ENCODE data around the gene ZNF174.

Gene ZNF174

DNA sequence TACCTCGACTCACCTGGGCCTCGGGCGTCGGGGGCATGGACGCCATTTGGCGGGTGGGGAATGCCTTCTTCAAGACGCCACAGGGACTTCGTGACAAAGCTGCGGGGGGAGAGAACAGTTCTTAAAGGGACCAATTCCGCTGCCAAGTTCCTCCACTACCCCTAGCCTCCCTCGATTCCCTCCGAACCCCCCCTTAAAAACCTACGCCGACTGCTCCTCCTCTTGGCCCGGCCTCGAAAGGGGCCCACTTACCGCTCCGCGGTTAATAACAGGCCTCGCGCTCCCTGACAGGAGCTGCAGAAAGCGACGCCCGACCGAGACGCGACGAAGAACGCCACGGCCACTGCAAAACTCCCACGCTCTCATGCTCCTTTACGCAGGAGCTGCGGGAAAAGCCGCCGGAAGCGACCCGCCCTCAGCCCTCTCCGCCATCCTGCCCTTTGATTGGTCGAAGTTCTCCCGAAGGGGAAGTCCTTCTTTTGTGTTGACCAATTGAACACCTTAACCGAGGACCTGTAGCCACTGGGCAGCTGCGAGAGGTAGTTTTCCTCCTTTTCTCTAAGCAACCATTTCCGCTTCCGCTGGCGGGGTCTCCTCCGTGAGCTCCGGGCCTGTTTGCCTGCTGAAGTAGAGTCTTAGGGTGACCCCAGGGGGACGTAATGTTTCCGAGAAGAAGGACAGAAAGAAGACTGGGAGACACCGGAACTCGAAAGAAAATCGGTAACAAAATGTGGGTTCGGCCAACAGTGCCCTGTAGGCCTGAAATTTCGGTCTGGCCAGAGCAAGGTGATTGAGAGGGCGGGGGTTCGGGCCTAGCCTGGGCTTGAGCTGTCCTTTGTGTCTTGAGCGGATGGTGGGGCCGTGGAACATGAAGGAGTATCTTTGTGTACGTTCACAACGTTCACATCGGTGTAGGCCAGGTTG, 42.4 kb downstream of the ZNF174 start, which contains the start of the genes NAA60 and ZNF597:
Gene NAA60 (plus strand): TSS at position 573 of the 924 bp plus-strand sequence. CDS start 32,548 bp downstream, outside the sequence.
Gene ZNF597 (minus strand): TSS at position 397 of the 924 bp plus-strand sequence. CDS start 351 bp downstream, at position 46.
- DNase-seq = peak; percentile 88 to 96 (median 94)

- peak in 1 of 3 experiments; percentile 47 for DNase-seq
These were observed 43.0 kb downstream of the ZNF174 start for GRCh38 chr16:3444032-3444388.

DNA sequence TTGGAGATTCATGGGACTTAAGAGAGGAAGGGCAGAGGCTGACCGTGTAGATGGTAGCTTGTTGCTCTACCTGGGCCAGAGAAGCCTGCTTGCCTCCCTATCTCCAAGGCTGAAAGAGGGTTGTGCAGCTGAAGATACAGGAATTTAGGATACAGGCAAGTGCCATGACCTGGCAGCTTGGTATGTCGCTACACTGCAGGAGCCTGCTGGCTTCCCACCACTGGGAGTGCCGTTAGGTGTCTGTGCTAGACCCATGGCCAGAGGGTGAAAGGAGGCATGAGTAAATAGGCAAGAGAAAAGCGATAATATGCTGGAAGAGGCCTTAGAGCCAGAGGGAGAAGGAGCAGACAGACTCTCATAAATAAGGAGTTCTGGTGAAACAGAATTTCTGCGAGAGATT, 53.1 kb downstream of the ZNF174 start:
- no peak for DNase-seq

- no peak for DNase-seq
These were observed 53.7 kb downstream of the ZNF174 start for GRCh38 chr16:3454631-3455147.

DNA sequence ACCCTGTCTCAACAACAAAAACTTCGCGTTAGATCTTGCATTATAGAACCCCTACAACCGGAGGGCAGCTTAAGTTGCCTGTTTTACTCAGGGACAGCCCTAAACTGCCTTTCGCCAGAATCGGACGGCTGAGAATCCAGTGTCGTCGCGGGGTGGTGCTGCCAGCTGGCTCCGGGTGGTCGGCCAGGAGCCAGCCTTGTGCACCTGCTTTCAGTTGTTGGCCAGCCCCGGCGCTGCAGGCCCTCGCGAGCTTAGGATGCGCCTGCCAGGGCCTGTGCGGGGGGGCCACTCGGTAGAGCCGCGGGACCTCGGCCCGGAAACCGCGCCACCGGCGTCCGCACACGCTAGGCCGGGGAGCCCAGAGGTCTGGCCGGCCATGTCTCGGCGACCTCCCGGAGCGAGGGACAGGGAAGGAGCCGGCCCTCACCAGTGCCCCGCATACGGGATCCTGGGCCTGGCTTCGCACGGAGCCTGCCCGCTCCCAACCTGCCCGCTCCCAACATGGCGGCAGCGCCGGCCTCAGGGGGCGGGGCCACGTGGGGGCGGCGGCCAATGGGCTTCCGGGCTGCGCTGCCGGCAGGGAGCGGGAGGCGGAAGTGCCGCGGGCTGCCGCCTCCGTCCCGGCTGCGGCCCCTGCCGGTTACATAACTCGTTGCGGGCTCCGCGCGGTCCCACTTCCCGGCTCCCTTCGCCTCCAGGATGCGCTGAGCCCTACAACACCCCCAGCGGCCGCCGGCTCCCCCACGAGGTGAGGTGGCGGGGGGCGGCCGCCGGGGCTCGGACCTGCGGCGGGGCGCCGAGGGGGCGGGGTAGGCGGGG, 56.6 kb downstream of the ZNF174 start:
- DNase-seq = peak; percentile 96 to 98 (median 96)

- peak in 2 of 3 experiments; percentile 47 to 52 for DNase-seq
These were observed 57.4 kb downstream of the ZNF174 start for GRCh38 chr16:3458278-3458851.

- DNase-seq = peak in 1 of 3 experiments; percentile 42
These were observed 57.9 kb downstream of the ZNF174 start for GRCh38 chr16:3458852-3459361.
